Thyroid gland (tissue), 4 donors: ENCODE data around the gene DHTKD1. TPM values are rescaled to one million over a fixed set of nuclear protein-coding genes. Genes with fewer than 3 reads are reported as not detected.
"Not testable (repeated sequence)": the region's sequence is repeated elsewhere in the genome, so short reads cannot be mapped to it uniquely, and the experiment has no call there.

Source experiments
- DNase-seq, 2 donors: peaks; one replicate each; pipeline ENCODE4 v3.0.0-alpha.2; 2019
- H3K27ac ChIP-seq, 3 donors: fragments of 200-600 bp; sonication (generic); 1 replicate in 2 of 3; 2 replicates in 1 of 3; pipeline ENCODE4 v1.5.1; 2016 to 2019; ENCODE audit warnings: mild to moderate bottlenecking in 1 of 3, moderate library complexity in 1 of 3
- H3K27me3 ChIP-seq: fragments of 200-600 bp; sonication (generic); one replicate; pipeline ENCODE4 v1.5.1; 2019
- H3K36me3 ChIP-seq, 2 donors: fragments of 200-600 bp; sonication (generic); one replicate each; pipeline ENCODE4 v1.5.1; 2016 to 2019
- H3K4me1 ChIP-seq, 2 donors: fragments of 200-600 bp; sonication (generic); one replicate each; pipeline ENCODE4 v1.5.1; 2017 to 2019
- H3K4me3 ChIP-seq, 3 donors: fragments of 200-600 bp; sonication (generic); replicated peaks in 1 of 3; 1 replicate in 2 of 3; 2 replicates in 1 of 3; pipeline ENCODE4 v1.5.1; 2016; ENCODE audit warnings: mild to moderate bottlenecking in 1 of 3
- H3K9me3 ChIP-seq: fragments of 200-600 bp; sonication (generic); one replicate; pipeline ENCODE4 v1.5.1; 2017
- CTCF ChIP-seq, 6 experiments: fragments of 200-600 bp in 3 of 6; fragments of 450-650 bp in 3 of 6; sonication (generic) in 3 of 6; IDR thresholded peaks; one replicate each; pipeline ENCODE4 v1.5.1; 2016 to 2019; ENCODE audit warnings: antibody characterized with exemption in 6 of 6, mild to moderate bottlenecking in 2 of 6, inconsistent platforms in 1 of 6, moderate library complexity in 1 of 6
- POLR2A ChIP-seq, 2 donors: fragments of 450-650 bp; IDR thresholded peaks; one replicate each; pipeline ENCODE4 v1.6.1; 2017; ENCODE audit warnings: antibody characterized with exemption in 2 of 2, mild to moderate bottlenecking in 2 of 2, moderate library complexity in 1 of 2
- WGBS, 2 donors: methylation state at CpG; one replicate each; pipeline ENCODE4 v1.1.5; 2017; 5-methylcytosine and 5-hydroxymethylcytosine counted together
- intact Hi-C: fragments of 100-400 bp; cut with DNase I; formaldehyde crosslinking; loops from one replicate; pipeline ENCODE4 v1.15.1; 2023
- microRNA counts, 2 donors: library from miRNA; unstranded; fragments of <30 nt; microRNA quantifications; one replicate each; lab custom pipeline; 2016 to 2017
- microRNA-seq: library from miRNA; unstranded; fragments of <30 nt; microRNA quantifications from one replicate; pipeline ENCODE4, GENCODE V29; 2016
- small RNA-seq: library from RNA; depleted of rRNA; stranded (forward); fragments of <200 nt; gene quantifications from one replicate; pipeline ENCODE3, GENCODE V24; 2016
- total RNA-seq, 4 donors: library from RNA; depleted of rRNA; stranded (reverse); fragments of >200 nt; gene quantifications; one replicate each; pipeline ENCODE4 v1.2.3, GENCODE V29; 2016

The DHTKD1 gene
- total RNA-seq, 4 donors from 2014 or later, result 29.1 to 80.2 (median 52.8) TPM

GRCh38 chr10:12164085-12164484, 95.3 kb downstream of the DHTKD1 start:
- no peak for DNase-seq
- no peak overlapping the region for H3K4me3 ChIP-seq
- H3K4me1 ChIP-seq, result no peaks in the 10 kb centered on the region
- no peaks in the 10 kb centered on the region for H3K27me3 ChIP-seq
- no peak for TF ChIP-seq POLR2A (IDR thresholded peaks at IDR 0.05)
- no peak for TF ChIP-seq CTCF (IDR thresholded peaks at IDR 0.05)
- no peak overlapping the region for H3K27ac ChIP-seq
- peaks cover 15 to 46% of the 10 kb centered on the region in 2 donors for H3K36me3 ChIP-seq
- H3K9me3 ChIP-seq, result no peaks in the 10 kb centered on the region
- intact Hi-C loops, result no loop called here
- 94 to 96% methylated on average over 11 to 12 of the region's 12 CpGs for WGBS, 2 donors

- no peak for DNase-seq
These were observed 96.3 kb downstream of the DHTKD1 start for GRCh38 chr10:12165036-12165435.

GRCh38 chr10:12165999-12166775, 97.4 kb downstream of the DHTKD1 start:
- peaks cover 26 to 56% of the 10 kb centered on the region in 2 donors for H3K36me3 ChIP-seq

More at GRCh38 chr10:12165036-12165435, 96.3 kb downstream of the DHTKD1 start:
- WGBS, 2 donors, result 84 to 88% methylated on average over 3 of the region's 3 CpGs
- H3K27ac ChIP-seq, result no peak overlapping the region
- H3K4me3 ChIP-seq, result no peak overlapping the region
- TF ChIP-seq POLR2A (IDR thresholded peaks at IDR 0.05), result no peak
- no peak for TF ChIP-seq CTCF (IDR thresholded peaks at IDR 0.05)
- H3K9me3 ChIP-seq, result no peaks in the 10 kb centered on the region
- H3K36me3 ChIP-seq, result peaks cover 21 to 55% of the 10 kb centered on the region in 2 donors
- H3K4me1 ChIP-seq, result no peaks in the 10 kb centered on the region
- intact Hi-C loops, result no loop called here
- H3K27me3 ChIP-seq, result no peaks in the 10 kb centered on the region

GRCh38 chr10:12171512-12171911, 102.8 kb downstream of the DHTKD1 start:
- not testable (repeated sequence) for H3K4me1 ChIP-seq

More at GRCh38 chr10:12165999-12166775, 97.4 kb downstream of the DHTKD1 start:
- WGBS, 2 donors, result 85 to 93% methylated on average over 6 of the region's 6 CpGs
- no peak for TF ChIP-seq POLR2A (IDR thresholded peaks at IDR 0.05)
- no peak for TF ChIP-seq CTCF (IDR thresholded peaks at IDR 0.05)
- intact Hi-C loops, result no loop called here
- Histone ChIP-seq H3K27ac (no peak overlapping the region), H3K27me3 (no peaks in the 10 kb centered on the region), H3K4me1 (no peaks in the 10 kb centered on the region), H3K4me3 (no peak overlapping the region), H3K9me3 (no peaks in the 10 kb centered on the region)
- DNase-seq, result no peak

More at GRCh38 chr10:12171512-12171911, 102.8 kb downstream of the DHTKD1 start:
- H3K27ac ChIP-seq, H3K4me3 ChIP-seq, intact Hi-C loops, H3K9me3 ChIP-seq, H3K27me3 ChIP-seq, DNase-seq: not testable (repeated sequence)
- 98 to 99% methylated on average over 6 of the region's 6 CpGs for WGBS, 2 donors
- peaks cover 41 to 61% of the 10 kb centered on the region in 2 donors for H3K36me3 ChIP-seq

MicroRNA genes within 50 kb of the gene (microRNA counts, 767-probe panel; counts per million panel counts)
- 4,137 to 4,430 counts per million in 2 donors for microRNA hsa-miR-548ak (lab: Ali Mortazavi, UCI)

Small RNA genes within 50 kb of the gene (microRNA-seq; reads per million reads assigned to microRNA genes)
- gene MIR548AK, result not detected

Small RNA genes within 50 kb of the gene (small RNA-seq; reads per million reads assigned to genes)
- not detected for gene MIR548AK
- gene RNU6-88P, result not detected

Other genes starting within 250 kb of the DHTKD1 start
- 10 to 100 TPM; 11.5 to 19.8 (median 13.4) TPM for gene PROSER2, start 245.6 kb upstream of the DHTKD1 start, total RNA-seq
- 10 to 100 TPM; 22.8 to 36.3 (median 26.6) TPM for gene UPF2, start 26.1 kb upstream of the DHTKD1 start, total RNA-seq
- gene SEC61A2, start 60.7 kb downstream of the DHTKD1 start, total RNA-seq, result 10 to 100 TPM in 3 of 4 donors, 1 to 10 TPM in 1; 7.8 to 17.8 (median 13.3) TPM
- 10 to 100 TPM; 44.9 to 57.9 (median 51.8) TPM for gene NUDT5, start 126.9 kb downstream of the DHTKD1 start, total RNA-seq
- gene CDC123, start 127.2 kb downstream of the DHTKD1 start, total RNA-seq, result 10 to 100 TPM; 50.7 to 88.2 (median 68.9) TPM